SK-N-SH treated with all-trans-retinoic acid at 6 μM for 48 hours (cell line): ENCODE data around the gene LARGE1.

ENCODE experiments used
- ATAC-seq: fragments of 200-7000 bp; cut with Tn5 transposase; 3 replicates; pipeline ENCODE4 v1.9.1; 2020; ENCODE audit warnings: mild to moderate bottlenecking, moderate library complexity
- ARNTL ChIP-seq: fragments of 450-650 bp; formaldehyde crosslinking; IDR thresholded peaks from 2 replicates; pipeline ENCODE4 v1.5.0; 2020; ENCODE audit warnings: low read depth, mild to moderate bottlenecking, moderate library complexity, borderline replicate concordance
- BACH2 ChIP-seq: fragments of 250-450 bp; sonication (Bioruptor Pico); IDR thresholded peaks from 2 replicates; pipeline ENCODE4 v1.9.0; 2021; ENCODE audit warnings: mild to moderate bottlenecking, borderline replicate concordance
- CREB5 ChIP-seq: fragments of 250-450 bp; sonication (Bioruptor Pico); IDR thresholded peaks from 2 replicates; pipeline ENCODE4 v1.5.1; 2020; ENCODE audit warnings: low read depth, mild to moderate bottlenecking, moderate library complexity
- CSDC2 ChIP-seq: fragments of 250-450 bp; sonication (Bioruptor Pico); IDR thresholded peaks from 2 replicates; pipeline ENCODE4 v1.5.0; 2020; ENCODE audit warnings: mild to moderate bottlenecking, moderate library complexity
- CSRNP3 ChIP-seq: fragments of 250-450 bp; sonication (Bioruptor Pico); IDR thresholded peaks from 2 replicates; pipeline ENCODE4 v1.5.1; 2021; ENCODE audit warnings: mild to moderate bottlenecking, moderate library complexity
- GLIS3 ChIP-seq: fragments of 250-450 bp; sonication (Bioruptor Pico); IDR thresholded peaks from 2 replicates; pipeline ENCODE4 v1.5.0; 2020; ENCODE audit warnings: mild to moderate bottlenecking, moderate library complexity
- ISL1 ChIP-seq: fragments of 250-450 bp; sonication (Bioruptor Pico); IDR thresholded peaks from 2 replicates; pipeline ENCODE4 v2.1.2; 2022; ENCODE audit warnings: mild to moderate bottlenecking, moderate library complexity
- OSR1 ChIP-seq: fragments of 250-450 bp; sonication (Bioruptor Pico); IDR thresholded peaks from 2 replicates; pipeline ENCODE4 v1.8.0; 2022; ENCODE audit warnings: moderate library complexity, mild to moderate bottlenecking, inconsistent platforms
- PATZ1 ChIP-seq: fragments of 250-450 bp; sonication (Bioruptor Pico); IDR thresholded peaks from 2 replicates; pipeline ENCODE4 v1.8.0; 2020; ENCODE audit warnings: mild to moderate bottlenecking, moderate library complexity, borderline replicate concordance
- POU6F1 ChIP-seq: fragments of 250-450 bp; sonication (Bioruptor Pico); IDR thresholded peaks from 2 replicates; pipeline ENCODE4 v1.8.0; 2021; ENCODE audit warnings: low read depth, mild to moderate bottlenecking, moderate library complexity, borderline replicate concordance
- PPARA ChIP-seq: fragments of 250-450 bp; sonication (Bioruptor Pico); IDR thresholded peaks from 2 replicates; pipeline ENCODE4 v1.5.0; 2020; ENCODE audit warnings: mild to moderate bottlenecking, borderline replicate concordance
- RARB ChIP-seq: fragments of 250-450 bp; sonication (Bioruptor Pico); IDR thresholded peaks from 2 replicates; pipeline ENCODE4 v1.8.0; 2021; ENCODE audit warnings: mild to moderate bottlenecking, moderate library complexity
- SNAI2 ChIP-seq: fragments of 250-450 bp; sonication (Bioruptor Pico); IDR thresholded peaks from 2 replicates; pipeline ENCODE4 v1.5.0; 2020; ENCODE audit warnings: mild to moderate bottlenecking, moderate library complexity
- TCF4 ChIP-seq: fragments of 250-450 bp; sonication (Bioruptor Pico); IDR thresholded peaks from 2 replicates; pipeline ENCODE4 v1.8.0; 2021; ENCODE audit warnings: mild to moderate bottlenecking, moderate library complexity, borderline replicate concordance
- TOX ChIP-seq: fragments of 250-450 bp; sonication (Bioruptor Pico); IDR thresholded peaks from 2 replicates; pipeline ENCODE4 v1.8.0; 2021; ENCODE audit warnings: mild to moderate bottlenecking, moderate library complexity, borderline replicate concordance
- TSHZ2 ChIP-seq: fragments of 250-450 bp; sonication (Bioruptor Pico); IDR thresholded peaks from 2 replicates; pipeline ENCODE4 v1.5.0; 2020; ENCODE audit warnings: mild to moderate bottlenecking, moderate library complexity
- ZC3H10 ChIP-seq: fragments of 250-450 bp; sonication (Bioruptor Pico); IDR thresholded peaks from 2 replicates; pipeline ENCODE4 v1.5.1; 2021; ENCODE audit warnings: mild to moderate bottlenecking, moderate library complexity
- ZFP30 ChIP-seq: fragments of 450-650 bp; formaldehyde crosslinking; IDR thresholded peaks from 2 replicates; pipeline ENCODE4 v1.5.0; 2022; ENCODE audit warnings: mild to moderate bottlenecking, moderate library complexity
- ZNF565 ChIP-seq: fragments of 450-650 bp; formaldehyde crosslinking; conservative IDR thresholded peaks from 2 replicates; pipeline ENCODE4 v1.5.0; 2020; ENCODE audit warnings: low read depth, mild to moderate bottlenecking, moderate library complexity
- ZNF70 ChIP-seq: fragments of 450-650 bp; formaldehyde crosslinking; IDR thresholded peaks from 2 replicates; pipeline ENCODE4 v1.5.0; 2020; ENCODE audit warnings: mild to moderate bottlenecking, moderate library complexity
- ZNF8 ChIP-seq: fragments of 450-650 bp; formaldehyde crosslinking; IDR thresholded peaks from 2 replicates; pipeline ENCODE4 v1.5.0; 2020; ENCODE audit warnings: mild to moderate bottlenecking, moderate library complexity

Gene LARGE1

GRCh38 chr22:33296941-33297340, 623.3 kb downstream of the LARGE1 start (continued):
- TF ChIP-seq POU6F1 (no peak), TSHZ2 (CRISPR knock-in tag) (no peak), TOX (CRISPR knock-in tag) (no peak)

- no peak for ATAC-seq
- no peak for TF ChIP-seq BACH2 (CRISPR knock-in tag)
- no peak for TF ChIP-seq ZFP30
- TF ChIP-seq CSRNP3 (CRISPR knock-in tag) = no peak
- no peak for TF ChIP-seq TSHZ2 (CRISPR knock-in tag)
- TF ChIP-seq CSDC2 (CRISPR knock-in tag) = no peak
- no peak for TF ChIP-seq ZNF565 (CRISPR knock-in tag)
- no peak for TF ChIP-seq ZC3H10
- no peak for TF ChIP-seq ZNF8 (CRISPR knock-in tag)
- TF ChIP-seq TCF4 (CRISPR knock-in tag) = no peak
- TF ChIP-seq CREB5 (CRISPR knock-in tag) = no peak
- no peak for TF ChIP-seq RARB (CRISPR knock-in tag)
- no peak for TF ChIP-seq GLIS3 (CRISPR knock-in tag)
- TF ChIP-seq OSR1 = no peak
- TF ChIP-seq PATZ1 (CRISPR knock-in tag) = no peak
- no peak for TF ChIP-seq SNAI2 (CRISPR knock-in tag)
- no peak for TF ChIP-seq ZNF70 (CRISPR knock-in tag)
Observed at GRCh38 chr22:33288078-33288477, 632.2 kb downstream of the LARGE1 start.

- ATAC-seq = no peak
- TF ChIP-seq CREB5 (CRISPR knock-in tag) (no peak), ZFP30 (no peak), POU6F1 (no peak), ZNF565 (CRISPR knock-in tag) (no peak), ARNTL (no peak), TCF4 (CRISPR knock-in tag) (no peak), PPARA (no peak), TOX (CRISPR knock-in tag) (no peak), ISL1 (no peak), BACH2 (CRISPR knock-in tag) (no peak), SNAI2 (CRISPR knock-in tag) (no peak), ZNF8 (CRISPR knock-in tag) (no peak), CSRNP3 (CRISPR knock-in tag) (no peak)
Observed at GRCh38 chr22:33275073-33275443, 645.2 kb downstream of the LARGE1 start.
